Lower leg skin (tissue), 4 donors: Measurements from ENCODE around the gene EMILIN2. TPM values are rescaled to one million over a fixed set of nuclear protein-coding genes. Genes with fewer than 3 reads are reported as not detected.

Experiments used
- DNase-seq, 2 donors: peaks; one replicate each; pipeline ENCODE4 v3.0.0-alpha.2; 2019; ENCODE audit warnings: low spot score in 2 of 2
- H3K4me3 ChIP-seq: fragments of 200-600 bp; sonication (generic); 2 replicates; pipeline ENCODE4 v1.5.1; 2017; ENCODE audit warnings: mild to moderate bottlenecking, low read depth; ENCODE audit not compliant: poor library complexity, severe bottlenecking
- POLR2A ChIP-seq, 2 donors: fragments of 450-650 bp; IDR thresholded peaks; one replicate each; pipeline ENCODE4 v1.6.1; 2016 to 2017; ENCODE audit warnings: antibody characterized with exemption in 2 of 2, mild to moderate bottlenecking in 1 of 2, moderate library complexity in 1 of 2
- WGBS, 2 donors: methylation state at CpG; one replicate each; pipeline ENCODE4 v1.1.5; 2018; 5-methylcytosine and 5-hydroxymethylcytosine counted together
- intact Hi-C: fragments of 100-400 bp; cut with DNase I; formaldehyde crosslinking; loops from one replicate; pipeline ENCODE4 v1.15.0; 2023; ENCODE audit warnings: low total_unique reads
- total RNA-seq, 4 donors: library from RNA; depleted of rRNA; stranded (reverse); fragments of >200 nt; gene quantifications; one replicate each; pipeline ENCODE4 v1.1.0, GENCODE V29; 2016
- TF ChIP-seq, protein P1 (sequence below), 3 donors: fragments of 450-650 bp; IDR thresholded peaks; one replicate each; pipeline ENCODE4 v1.5.1; 2016; ENCODE audit warnings: antibody characterized with exemption in 3 of 3, mild to moderate bottlenecking in 3 of 3, moderate library complexity in 2 of 3

Gene EMILIN2
- total RNA-seq, 4 donors from 2014 or later, result 4.0 to 10.9 (median 7.5) TPM

DNA sequence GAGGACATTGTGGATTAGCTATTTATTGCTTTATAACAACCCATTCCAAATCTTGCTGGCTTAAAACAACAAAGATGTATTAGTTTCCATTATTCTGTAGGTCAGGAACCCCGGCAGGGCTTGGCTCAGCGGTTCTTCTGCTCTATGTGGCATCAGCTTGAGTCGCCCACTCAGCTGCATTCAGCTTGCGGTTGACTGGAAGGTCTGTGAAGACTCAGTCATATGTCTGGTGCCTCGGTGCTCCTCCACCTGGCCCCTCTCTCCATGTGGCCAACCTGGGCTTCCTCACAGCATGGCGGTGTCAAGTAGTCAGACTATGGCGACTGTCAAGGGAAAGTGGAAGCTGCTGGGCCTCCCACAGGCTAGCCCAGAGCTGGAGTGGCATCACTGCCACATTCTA lies 48.6 kb downstream of the EMILIN2 start:
- peak in 1 of 2 donors; percentile 62 for DNase-seq
- intact Hi-C loops, result no loop called here
- 96 to 97% methylated on average over 7 of the region's 7 CpGs for WGBS, 2 donors
- no peak for TF ChIP-seq POLR2A (IDR thresholded peaks at IDR 0.05)
- TF ChIP-seq, protein P1, sequence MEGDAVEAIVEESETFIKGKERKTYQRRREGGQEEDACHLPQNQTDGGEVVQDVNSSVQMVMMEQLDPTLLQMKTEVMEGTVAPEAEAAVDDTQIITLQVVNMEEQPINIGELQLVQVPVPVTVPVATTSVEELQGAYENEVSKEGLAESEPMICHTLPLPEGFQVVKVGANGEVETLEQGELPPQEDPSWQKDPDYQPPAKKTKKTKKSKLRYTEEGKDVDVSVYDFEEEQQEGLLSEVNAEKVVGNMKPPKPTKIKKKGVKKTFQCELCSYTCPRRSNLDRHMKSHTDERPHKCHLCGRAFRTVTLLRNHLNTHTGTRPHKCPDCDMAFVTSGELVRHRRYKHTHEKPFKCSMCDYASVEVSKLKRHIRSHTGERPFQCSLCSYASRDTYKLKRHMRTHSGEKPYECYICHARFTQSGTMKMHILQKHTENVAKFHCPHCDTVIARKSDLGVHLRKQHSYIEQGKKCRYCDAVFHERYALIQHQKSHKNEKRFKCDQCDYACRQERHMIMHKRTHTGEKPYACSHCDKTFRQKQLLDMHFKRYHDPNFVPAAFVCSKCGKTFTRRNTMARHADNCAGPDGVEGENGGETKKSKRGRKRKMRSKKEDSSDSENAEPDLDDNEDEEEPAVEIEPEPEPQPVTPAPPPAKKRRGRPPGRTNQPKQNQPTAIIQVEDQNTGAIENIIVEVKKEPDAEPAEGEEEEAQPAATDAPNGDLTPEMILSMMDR (IDR thresholded peaks at IDR 0.05), result no peak
- no peak overlapping the region for H3K4me3 ChIP-seq

DNA sequence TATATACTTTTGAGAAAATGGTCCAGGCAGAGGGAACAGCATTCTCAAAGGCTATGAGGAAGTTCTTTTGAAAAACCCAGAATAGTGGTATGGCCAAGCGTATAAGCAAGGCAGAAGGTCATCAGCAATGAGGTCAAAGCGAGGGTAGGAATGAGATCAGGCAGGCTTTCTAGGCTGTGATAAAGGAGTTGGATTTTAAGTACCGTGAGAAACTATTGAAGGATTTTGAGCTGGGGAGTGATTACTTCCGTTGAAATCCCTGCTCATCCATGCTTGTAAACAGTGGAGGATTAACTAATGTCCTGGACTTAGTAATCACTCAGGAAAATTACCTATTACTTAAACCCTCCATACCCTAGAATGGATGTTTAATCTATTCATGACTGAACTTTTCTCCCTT lies 50.2 kb downstream of the EMILIN2 start:
- TF ChIP-seq, protein P1 (IDR thresholded peaks at IDR 0.05), result no peak
- no peak for TF ChIP-seq POLR2A (IDR thresholded peaks at IDR 0.05)
- no peak overlapping the region for H3K4me3 ChIP-seq
- intact Hi-C loops, result no loop called here
- peak in 1 of 2 donors; percentile 8 for DNase-seq
- WGBS, 2 donors, result 88 to 89% methylated on average over 4 of the region's 4 CpGs

DNA sequence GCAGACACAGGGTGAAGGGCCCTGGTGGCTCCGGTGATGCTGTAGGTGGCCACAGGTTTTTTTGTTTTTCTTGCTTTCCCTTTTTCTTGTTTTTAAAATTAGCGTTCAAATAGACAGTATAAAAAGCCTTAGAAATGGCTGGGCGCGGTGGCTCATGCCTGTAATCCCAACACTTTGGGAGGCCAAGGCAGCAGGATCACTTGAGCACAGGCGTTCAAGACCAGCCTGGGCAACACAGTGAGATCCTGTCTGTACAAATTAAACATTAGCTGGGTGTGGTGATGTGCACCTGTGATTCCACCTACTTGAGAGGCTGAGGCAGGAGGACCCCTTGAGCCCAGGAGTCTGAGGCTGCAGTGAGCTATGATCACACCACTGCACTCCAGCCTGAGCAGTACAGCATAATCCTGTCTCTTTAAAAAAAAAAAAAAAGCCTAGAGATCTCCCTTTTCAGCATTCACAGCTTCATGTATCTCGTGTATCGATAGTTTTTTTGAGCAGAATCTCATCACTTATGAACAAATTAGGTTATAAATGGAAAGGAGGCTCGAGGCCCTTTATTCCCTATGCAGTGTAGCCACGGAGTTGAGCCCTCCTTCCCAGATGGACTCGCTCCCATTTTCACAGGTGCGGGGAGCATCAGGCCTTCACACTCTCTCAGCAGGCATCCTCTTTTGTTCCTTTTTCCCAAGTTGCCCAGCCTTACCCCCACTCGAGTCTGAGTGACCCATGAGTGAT lies 50.8 kb downstream of the EMILIN2 start:
- DNase-seq, result peak in 1 of 2 donors; percentile 53
- 75 to 78% methylated on average over 12 of the region's 12 CpGs for WGBS, 2 donors
- TF ChIP-seq POLR2A (IDR thresholded peaks at IDR 0.05), result no peak
- TF ChIP-seq, protein P1 (IDR thresholded peaks at IDR 0.05), result no peak
- H3K4me3 ChIP-seq, result no peak overlapping the region
- intact Hi-C loops, result no loop called here

DNA sequence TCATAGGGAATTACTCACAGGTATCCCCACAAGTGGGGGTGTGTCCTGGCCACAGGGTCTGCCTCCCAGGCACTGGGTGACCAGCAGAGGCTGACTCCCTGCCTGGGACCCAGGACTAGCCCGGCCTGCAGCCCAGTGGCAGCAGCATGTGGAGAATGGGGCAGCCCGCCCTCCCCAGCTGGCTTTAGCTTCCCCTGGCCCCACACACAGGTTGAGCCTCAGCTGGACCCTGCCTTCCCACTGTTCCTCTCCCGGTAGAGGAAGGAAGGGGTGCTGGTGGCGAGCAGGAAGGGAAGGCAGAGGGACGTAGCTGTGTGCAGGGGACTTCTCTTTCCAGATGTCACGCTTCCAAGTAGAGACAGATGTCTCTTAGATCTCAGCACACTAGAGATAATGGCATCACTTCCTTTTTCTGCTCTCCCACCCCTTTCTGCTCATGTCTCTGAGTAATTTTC lies 51.4 kb downstream of the EMILIN2 start:
- WGBS, 2 donors, result 56 to 58% methylated on average over 6 of the region's 6 CpGs
- TF ChIP-seq, protein P1 (IDR thresholded peaks at IDR 0.05), result no peak
- TF ChIP-seq POLR2A (IDR thresholded peaks at IDR 0.05), result no peak
- H3K4me3 ChIP-seq, result no peak overlapping the region
- intact Hi-C loops, result no loop called here
- DNase-seq, result peak in 1 of 2 donors; percentile 78

DNA sequence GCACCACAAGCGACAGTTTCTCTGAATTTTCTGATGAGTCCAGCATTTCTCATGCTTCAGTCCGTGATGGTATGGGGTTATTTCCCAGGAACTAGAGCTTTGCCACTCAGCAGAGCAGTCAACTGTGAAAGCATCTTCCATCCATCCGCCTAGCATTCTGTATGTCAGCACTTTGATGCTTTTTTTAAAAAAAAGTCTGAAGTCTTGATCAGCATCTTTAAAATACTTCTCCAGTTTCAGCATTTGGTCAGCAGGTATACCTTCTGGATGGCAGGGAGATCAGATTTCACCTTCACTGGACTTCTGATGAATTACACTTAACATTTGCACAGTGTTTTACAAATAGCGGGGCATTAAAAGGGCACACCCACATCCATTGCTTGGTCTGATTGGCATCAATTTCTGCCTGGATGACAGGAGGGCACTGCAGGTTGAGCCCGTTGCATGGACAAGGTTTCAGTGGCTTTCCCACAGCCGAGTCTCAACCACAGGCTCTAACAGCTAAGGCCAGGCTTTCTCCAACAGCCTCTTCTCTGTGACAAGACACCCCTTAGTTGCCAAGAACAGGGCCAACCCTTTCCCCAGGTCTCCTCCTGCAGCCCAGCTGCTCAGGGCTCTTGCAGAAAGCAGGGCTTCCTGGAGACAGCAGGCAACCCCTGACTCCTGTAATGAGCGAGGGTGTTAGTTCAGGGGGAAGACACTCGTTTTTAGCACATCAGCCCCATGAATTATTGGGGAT lies 54.0 kb downstream of the EMILIN2 start:
- TF ChIP-seq POLR2A (IDR thresholded peaks at IDR 0.05), result no peak
- TF ChIP-seq, protein P1 (IDR thresholded peaks at IDR 0.05), result no peak
- DNase-seq, result peak in 1 of 2 donors; percentile 63
- H3K4me3 ChIP-seq, result no peak overlapping the region
- WGBS, 2 donors, result 65 to 76% methylated on average over 8 of the region's 8 CpGs
- intact Hi-C loops, result no loop called here
